ENCODE measurements around the gene KLHL30. TPM values are rescaled to one million over a fixed set of nuclear protein-coding genes. Genes with fewer than 3 reads are reported as not detected.

The KLHL30 gene
- total RNA-seq, 1 experiment from 2014 or later, result not detected

DNA sequence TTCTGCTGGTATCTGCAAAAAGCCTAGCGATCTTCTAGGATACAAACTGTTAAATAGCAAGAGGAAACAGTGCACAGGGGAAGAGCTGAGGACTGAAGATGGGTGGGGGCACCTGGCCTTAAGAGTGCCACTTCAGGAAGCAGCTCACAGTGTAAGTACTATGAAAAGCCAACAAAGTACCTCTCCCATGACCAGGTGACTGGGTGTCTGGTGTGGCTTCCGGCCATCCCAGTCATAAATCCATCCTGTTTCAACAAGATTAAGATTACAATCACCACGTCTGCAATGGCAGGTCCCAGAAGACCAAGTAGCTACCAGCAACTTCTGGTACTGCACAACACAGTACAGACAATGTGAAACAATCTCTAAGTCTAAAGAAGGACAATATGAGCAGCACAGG, 36.2 kb downstream of the KLHL30 start:
- no peak overlapping the region for H2BK20ac ChIP-seq (ENCODE audit: low read depth, low read length, poor library complexity, severe bottlenecking)
- H3K4me3 Mint-ChIP-seq, result no peak overlapping the region
- H3K23me2 ChIP-seq (ENCODE audit: insufficient read length, low read depth, low read length, poor library complexity, severe bottlenecking), result no peaks in the 10 kb centered on the region
- no peak overlapping the region for H2BK5ac ChIP-seq (ENCODE audit: insufficient read length, low read length)
- DNase-seq, result no peak
- H2AFZ ChIP-seq (ENCODE audit: low read length), result no peak overlapping the region
- no peak overlapping the region for H3K4me2 ChIP-seq (ENCODE audit: insufficient read depth, insufficient read length, low read length)
- no peak overlapping the region for H3T11ph ChIP-seq (ENCODE audit: low read length)
- peaks cover 16 to 73% (median 58%) of the 10 kb centered on the region in 3 experiments; a peak in 6 of 7 replicates for H3K36me3 Mint-ChIP-seq (ENCODE audit: insufficient read depth in 1 of 3, low read depth in 3 of 3)
- H2AK5ac ChIP-seq (ENCODE audit: insufficient read length, low read length), result no peak overlapping the region
- no peaks in the 10 kb centered on the region for H3K79me1 ChIP-seq (ENCODE audit: insufficient read depth, low read depth, low read length, poor library complexity, severe bottlenecking)
- H4K8ac ChIP-seq (replicated peaks; ENCODE audit: insufficient read length, low read depth, low read length), result no peak overlapping the region
- no peak overlapping the region for H3K4ac ChIP-seq (ENCODE audit: low read depth, low read length)
- H3K9me3 Mint-ChIP-seq, result no peaks in the 10 kb centered on the region
- H3K9me3 ChIP-seq (ENCODE audit: control insufficient read depth, low read depth, low read length), result no peaks in the 10 kb centered on the region
- no peak overlapping the region for H4K5ac ChIP-seq (ENCODE audit: insufficient read length, low read depth, low read length)
- H3K56ac ChIP-seq (ENCODE audit: insufficient read length, low read depth, low read length), result no peak overlapping the region
- no peak overlapping the region for H3K27ac ChIP-seq (ENCODE audit: insufficient read length, low read depth, low read length)
- H3K23ac ChIP-seq (ENCODE audit: insufficient read length, low read depth, low read length), result no peak overlapping the region
- TF ChIP-seq, protein P1, sequence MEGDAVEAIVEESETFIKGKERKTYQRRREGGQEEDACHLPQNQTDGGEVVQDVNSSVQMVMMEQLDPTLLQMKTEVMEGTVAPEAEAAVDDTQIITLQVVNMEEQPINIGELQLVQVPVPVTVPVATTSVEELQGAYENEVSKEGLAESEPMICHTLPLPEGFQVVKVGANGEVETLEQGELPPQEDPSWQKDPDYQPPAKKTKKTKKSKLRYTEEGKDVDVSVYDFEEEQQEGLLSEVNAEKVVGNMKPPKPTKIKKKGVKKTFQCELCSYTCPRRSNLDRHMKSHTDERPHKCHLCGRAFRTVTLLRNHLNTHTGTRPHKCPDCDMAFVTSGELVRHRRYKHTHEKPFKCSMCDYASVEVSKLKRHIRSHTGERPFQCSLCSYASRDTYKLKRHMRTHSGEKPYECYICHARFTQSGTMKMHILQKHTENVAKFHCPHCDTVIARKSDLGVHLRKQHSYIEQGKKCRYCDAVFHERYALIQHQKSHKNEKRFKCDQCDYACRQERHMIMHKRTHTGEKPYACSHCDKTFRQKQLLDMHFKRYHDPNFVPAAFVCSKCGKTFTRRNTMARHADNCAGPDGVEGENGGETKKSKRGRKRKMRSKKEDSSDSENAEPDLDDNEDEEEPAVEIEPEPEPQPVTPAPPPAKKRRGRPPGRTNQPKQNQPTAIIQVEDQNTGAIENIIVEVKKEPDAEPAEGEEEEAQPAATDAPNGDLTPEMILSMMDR (conservative IDR thresholded peaks at IDR 0.05), result no peak
- H2BK120ac ChIP-seq (ENCODE audit: low read depth, low read length, poor library complexity, severe bottlenecking), result no peak overlapping the region
- H2BK12ac ChIP-seq (ENCODE audit: insufficient read length, low read depth, low read length), result no peak overlapping the region
- no peak overlapping the region for H3K27ac Mint-ChIP-seq
- H3K4me1 Mint-ChIP-seq, result no peaks in the 10 kb centered on the region
- no peaks in the 10 kb centered on the region for H4K20me1 ChIP-seq (ENCODE audit: control insufficient read depth, insufficient read depth, insufficient read length)
- no peak overlapping the region for H4K91ac ChIP-seq (ENCODE audit: insufficient read length, low read depth, low read length)
- H3K27me3 Mint-ChIP-seq (ENCODE audit: low read depth), result no peaks in the 10 kb centered on the region
- no peaks in the 10 kb centered on the region for H3K4me1 ChIP-seq (ENCODE audit: insufficient read depth, low read length)
- no peak overlapping the region for H3K18ac ChIP-seq (ENCODE audit: insufficient read length, low read depth, low read length)
- H3K27me3 ChIP-seq (ENCODE audit: insufficient read depth, low read length), result no peaks in the 10 kb centered on the region
- no peak overlapping the region for H2BK15ac ChIP-seq (ENCODE audit: low read depth, low read length)
- H3K14ac ChIP-seq (ENCODE audit: insufficient read depth, low read length), result no peak overlapping the region
- H3K79me2 ChIP-seq (ENCODE audit: insufficient read depth, low read length), result no peaks in the 10 kb centered on the region
- no peak overlapping the region for H3K9ac ChIP-seq (ENCODE audit: extremely low read depth, insufficient read length, low read length)
- no CpG with 5 or more reads among the region's 3 CpGs for WGBS (ENCODE audit: extremely low coverage, insufficient read length, low lambda C conversion rate)
